Adipocyte (in vitro differentiated cells): ENCODE data around the gene CCL19.
"Not testable (repeated sequence)": the region's sequence is repeated elsewhere in the genome, so short reads cannot be mapped to it uniquely, and the experiment has no call there.

Source experiments
- DNase-seq: peaks from one replicate; pipeline ENCODE4 v3.0.0-alpha.2; 2015; ENCODE audit warnings: low read depth
- H3K27me3 ChIP-seq: replicated peaks from 2 replicates; pipeline ENCODE4 v1.7.0; 2013; ENCODE audit warnings: mild to moderate bottlenecking, low read length, moderate library complexity; ENCODE audit not compliant: control insufficient read depth, insufficient read depth
- H3K36me3 ChIP-seq: 2 replicates; pipeline ENCODE4 v1.7.0; 2013; ENCODE audit warnings: low read length, mild to moderate bottlenecking, moderate library complexity; ENCODE audit not compliant: control insufficient read depth, insufficient read depth, severe bottlenecking
- H3K4me1 ChIP-seq: 2 replicates; pipeline ENCODE4 v1.7.0; 2013; ENCODE audit warnings: mild to moderate bottlenecking, low read length, moderate library complexity; ENCODE audit not compliant: control insufficient read depth, insufficient read depth
- H3K4me3 ChIP-seq: 2 replicates; pipeline ENCODE4 v1.7.0; 2013; ENCODE audit warnings: mild to moderate bottlenecking, low read length, moderate library complexity
- H3K9ac ChIP-seq: 2 replicates; pipeline ENCODE4 v1.7.0; 2013; ENCODE audit warnings: mild to moderate bottlenecking, low read length, moderate library complexity
- H3K9me3 ChIP-seq: 2 replicates; pipeline ENCODE4 v1.7.0; 2013; ENCODE audit warnings: mild to moderate bottlenecking, low read length, moderate library complexity; ENCODE audit not compliant: control insufficient read depth

CCL19 gene

DNA sequence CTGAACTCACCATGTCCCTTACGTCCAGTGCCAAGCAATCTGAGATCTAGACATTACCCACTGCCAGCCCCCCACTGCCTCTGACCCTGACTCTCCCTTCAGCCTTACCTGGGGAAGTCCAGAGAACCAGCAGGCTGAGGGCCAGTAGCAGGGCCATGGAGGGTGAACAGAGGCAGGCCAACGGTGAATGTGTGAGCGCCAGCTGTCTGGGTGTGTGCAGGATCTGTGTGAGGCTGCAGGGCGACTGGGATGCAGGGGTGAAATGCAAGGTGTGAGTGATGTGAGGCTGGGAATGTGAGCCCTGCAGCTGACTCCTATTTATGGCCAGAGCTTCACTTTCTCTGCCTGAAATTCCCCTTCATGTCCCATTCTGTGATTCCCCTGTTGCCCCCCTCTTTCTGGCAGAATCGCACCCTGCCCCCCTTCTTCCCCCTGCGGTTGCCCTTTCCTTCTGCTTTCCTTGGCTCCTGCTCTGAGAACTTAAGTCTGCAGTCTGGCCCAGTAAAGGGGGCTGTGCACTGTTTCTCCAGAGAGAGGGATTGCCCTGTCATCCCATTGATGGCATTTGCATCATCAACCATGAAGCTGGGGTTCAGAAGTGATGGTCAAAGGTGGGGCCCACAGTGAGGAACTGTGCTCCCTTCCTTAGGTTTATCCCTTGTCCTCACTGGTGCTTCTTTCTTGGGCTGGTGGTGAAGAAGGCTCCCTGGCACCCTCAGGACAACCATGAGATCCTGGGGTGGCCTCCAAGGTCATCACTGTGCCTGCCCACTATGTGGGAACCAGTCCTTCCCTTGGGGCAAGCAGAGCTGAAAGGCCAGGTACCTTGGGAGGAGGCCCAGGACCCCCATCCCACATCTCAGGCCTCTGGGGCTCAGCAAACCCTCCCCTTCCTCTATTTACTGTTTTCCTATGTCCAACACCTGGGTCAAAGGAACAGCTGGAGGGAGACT is at the start of gene CCL19:
TSS of gene CCL19 (minus strand) at position 294 of the 953 bp plus-strand sequence. CDS start at position 157, 137 bp downstream.
- Histone ChIP-seq H3K4me3 (no peak within 1 kb of the TSS), H3K9ac (no peak within 1 kb of the TSS), H3K4me1 (peaks cover 21% of the 10 kb centered on the region), H3K9me3 (no peaks in the 10 kb centered on the region), H3K36me3 (no peaks in the 10 kb centered on the region), H3K27me3 (no peaks in the 10 kb centered on the region)
- DNase-seq, result no peak

- H3K4me3 ChIP-seq, H3K9ac ChIP-seq, DNase-seq, H3K27me3 ChIP-seq, H3K36me3 ChIP-seq, H3K9me3 ChIP-seq: not testable (repeated sequence)
- H3K4me1 ChIP-seq, result peaks cover 10% of the 10 kb centered on the region
Observed at GRCh38 chr9:34740176-34740575, 49.1 kb upstream of the CCL19 start.

GRCh38 chr9:34737677-34738260 is 46.7 kb upstream of the CCL19 start:
- Histone ChIP-seq H3K4me1 (no peaks in the 10 kb centered on the region), H3K9me3 (no peaks in the 10 kb centered on the region), H3K27me3 (no peaks in the 10 kb centered on the region), H3K36me3 (no peaks in the 10 kb centered on the region), H3K9ac (no peak overlapping the region), H3K4me3 (no peak overlapping the region)
- DNase-seq, result no peak

DNA sequence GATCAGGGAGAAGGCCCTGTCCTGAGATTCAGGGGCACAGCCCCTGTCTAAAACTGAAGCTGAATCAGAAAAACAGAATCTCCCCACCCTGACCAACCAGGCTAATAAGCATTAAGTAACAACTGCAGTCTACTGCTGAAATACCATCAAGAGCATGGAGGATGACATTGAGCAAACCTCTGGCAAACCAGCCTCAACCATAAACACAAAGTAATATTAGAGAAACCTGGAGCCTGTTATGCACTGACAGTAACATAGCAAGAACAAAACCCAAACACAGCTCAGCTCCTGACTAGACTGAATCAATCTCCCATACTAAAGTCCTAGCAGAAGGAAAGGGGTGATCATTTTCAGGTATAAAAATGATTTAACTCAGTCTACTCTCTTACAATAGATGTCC is 43.6 kb upstream of the CCL19 start:
- H3K9me3 ChIP-seq, result no peaks in the 10 kb centered on the region
- H3K4me3 ChIP-seq, result no peak overlapping the region
- H3K4me1 ChIP-seq, result no peaks in the 10 kb centered on the region
- H3K36me3 ChIP-seq, result no peaks in the 10 kb centered on the region
- no peak overlapping the region for H3K9ac ChIP-seq
- no peak for DNase-seq
- H3K27me3 ChIP-seq, result no peaks in the 10 kb centered on the region

DNA sequence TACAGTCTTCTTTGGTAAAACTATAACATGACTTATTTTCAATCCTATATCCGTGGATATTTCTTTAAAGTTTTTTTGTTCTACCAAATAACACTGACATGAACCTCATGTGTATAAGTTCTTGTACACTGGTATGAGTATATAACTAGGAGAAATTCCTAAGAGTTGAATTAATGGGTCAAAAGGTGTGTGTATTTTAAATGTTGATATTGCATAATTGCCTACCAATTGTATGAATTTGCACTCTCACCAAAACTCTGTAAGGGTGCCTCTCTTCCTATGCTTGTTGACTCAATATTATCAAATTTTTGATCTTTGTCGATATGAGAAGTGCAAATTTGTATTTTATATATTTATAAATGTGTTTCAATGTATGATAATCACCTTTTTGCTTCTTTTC is 41.8 kb upstream of the CCL19 start:
- DNase-seq, result no peak
- Histone ChIP-seq H3K4me1 (no peaks in the 10 kb centered on the region), H3K27me3 (no peaks in the 10 kb centered on the region)

GRCh38 chr9:34732478-34732877 is 41.4 kb upstream of the CCL19 start:
- no peak for DNase-seq
- Histone ChIP-seq H3K27me3 (no peaks in the 10 kb centered on the region), H3K4me3 (no peak overlapping the region), H3K9me3 (no peaks in the 10 kb centered on the region), H3K4me1 (no peaks in the 10 kb centered on the region), H3K36me3 (no peaks in the 10 kb centered on the region), H3K9ac (no peak overlapping the region)

More for the DNA sequence above, 41.8 kb upstream of the CCL19 start:
- Histone ChIP-seq H3K4me3 (no peak overlapping the region), H3K36me3 (no peaks in the 10 kb centered on the region), H3K9ac (no peak overlapping the region), H3K9me3 (no peaks in the 10 kb centered on the region)

- H3K4me3 ChIP-seq, result no peak overlapping the region
- H3K9me3 ChIP-seq, result no peaks in the 10 kb centered on the region
- H3K27me3 ChIP-seq, result no peaks in the 10 kb centered on the region
- H3K36me3 ChIP-seq, result no peaks in the 10 kb centered on the region
- no peak for DNase-seq
- H3K4me1 ChIP-seq, result no peaks in the 10 kb centered on the region
- H3K9ac ChIP-seq, result no peak overlapping the region
Observed at GRCh38 chr9:34723141-34723540, 32.1 kb upstream of the CCL19 start.

DNA sequence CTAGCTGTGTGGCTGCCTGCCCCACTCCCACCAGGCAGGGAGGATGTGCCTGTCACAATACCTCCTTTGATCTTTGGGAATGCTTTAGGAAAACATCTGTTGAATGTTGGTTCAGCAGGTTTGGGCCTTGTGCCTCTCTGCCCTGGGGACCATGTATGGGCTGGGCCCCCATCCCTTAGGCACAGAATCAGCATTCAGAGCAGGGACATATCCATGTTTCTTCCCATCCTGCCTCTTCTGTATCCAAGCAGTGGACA is 28.6 kb upstream of the CCL19 start:
- H3K9me3 ChIP-seq, H3K27me3 ChIP-seq, H3K4me3 ChIP-seq, H3K4me1 ChIP-seq, H3K36me3 ChIP-seq, H3K9ac ChIP-seq, DNase-seq: not testable (repeated sequence)

DNA sequence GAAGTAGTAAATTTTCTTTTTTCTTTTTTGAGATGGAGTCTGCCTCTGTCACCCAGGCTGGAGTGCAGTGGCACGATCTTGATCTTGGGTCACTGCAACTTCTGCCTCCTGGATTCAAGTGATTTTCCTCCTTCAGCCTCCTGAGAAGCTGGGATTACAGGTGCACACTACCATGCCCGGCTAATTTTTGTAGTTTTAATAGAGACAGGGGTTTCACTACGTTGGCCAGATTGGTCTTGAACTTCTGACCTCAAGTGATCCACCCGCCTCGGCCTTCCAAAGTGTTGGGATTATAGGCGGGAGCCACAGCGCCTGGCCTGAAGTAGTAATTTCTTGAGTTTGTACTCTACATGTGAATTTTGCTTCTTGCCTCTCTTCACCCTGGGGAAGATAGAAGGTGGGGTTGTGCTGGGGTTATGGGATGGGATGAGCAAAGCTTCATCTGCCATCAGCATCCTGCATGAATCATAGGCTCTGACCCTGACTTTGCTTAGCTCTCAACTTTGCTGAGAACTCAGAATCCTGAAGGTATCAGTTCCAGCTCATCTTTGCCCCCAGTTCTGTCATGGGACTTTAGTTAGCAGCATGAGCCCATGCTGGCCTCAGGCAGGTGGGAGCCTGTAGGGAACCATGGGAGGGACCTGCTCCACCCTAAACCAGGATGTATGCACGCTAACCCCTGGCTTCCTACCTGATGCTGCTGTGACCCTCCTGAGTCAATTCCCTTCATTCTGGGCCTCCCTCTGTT is 28.1 kb upstream of the CCL19 start:
- H3K4me3 ChIP-seq, result no peak overlapping the region
- DNase-seq, result no peak
- H3K9ac ChIP-seq, result no peak overlapping the region

GRCh38 chr9:34717996-34718614 is 27.0 kb upstream of the CCL19 start:
- no peaks in the 10 kb centered on the region for H3K4me1 ChIP-seq
- no peak overlapping the region for H3K4me3 ChIP-seq
- peaks cover under 1% of the 10 kb centered on the region for H3K9me3 ChIP-seq
- DNase-seq, result no peak
- no peaks in the 10 kb centered on the region for H3K36me3 ChIP-seq
- peaks cover 14% of the 10 kb centered on the region for H3K27me3 ChIP-seq
- H3K9ac ChIP-seq, result no peak overlapping the region

More for the DNA sequence above, 28.1 kb upstream of the CCL19 start:
- Histone ChIP-seq H3K27me3 (peaks cover 11% of the 10 kb centered on the region), H3K9me3 (no peaks in the 10 kb centered on the region), H3K36me3 (no peaks in the 10 kb centered on the region), H3K4me1 (no peaks in the 10 kb centered on the region)

DNA sequence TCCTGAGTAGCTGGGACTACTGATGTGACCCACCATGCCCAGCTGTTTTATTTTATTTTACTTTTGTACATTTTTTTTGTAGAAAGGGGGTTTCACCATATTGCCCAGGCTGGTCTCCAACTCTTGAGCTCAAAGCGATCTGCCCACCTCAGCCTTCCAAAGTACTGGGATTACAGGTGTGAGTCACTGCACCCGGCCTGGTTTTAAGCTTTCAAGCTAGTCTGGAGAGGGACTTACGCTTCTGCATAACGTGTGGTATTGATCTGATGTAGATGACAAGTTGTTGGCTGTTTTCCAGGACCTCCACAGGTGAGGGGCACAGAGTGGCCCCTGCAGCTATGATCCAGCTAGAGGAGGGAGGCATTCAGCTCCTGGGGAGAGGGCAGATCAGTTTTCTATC is 25.6 kb upstream of the CCL19 start:
- H3K4me1 ChIP-seq, result no peaks in the 10 kb centered on the region
- peaks cover 14% of the 10 kb centered on the region for H3K27me3 ChIP-seq
- peaks cover 9% of the 10 kb centered on the region for H3K9me3 ChIP-seq
- DNase-seq, result no peak
- H3K9ac ChIP-seq, result no peak overlapping the region
- no peaks in the 10 kb centered on the region for H3K36me3 ChIP-seq
- no peak overlapping the region for H3K4me3 ChIP-seq
